ENCODE data around the gene SEPTIN7. TPM values are rescaled to one million over a fixed set of nuclear protein-coding genes. Genes with fewer than 3 reads are reported as not detected.

SEPTIN7 gene
- polyA plus RNA-seq, 2 donors: 92.6 to 116 TPM

- Histone ChIP-seq H3K36me3 (ENCODE audit: control insufficient read depth in 2 of 2, insufficient read depth in 2 of 2, low read length in 1 of 2) (no peaks in the 10 kb centered on the region), H3K9me3 (ENCODE audit: control insufficient read depth in 2 of 2, insufficient read depth in 1 of 2, low read depth in 1 of 2, low read length in 1 of 2) (no peaks in the 10 kb centered on the region), H3K27me3 (ENCODE audit: control insufficient read depth in 1 of 2, insufficient read depth in 2 of 2, low read length in 2 of 2) (no peaks in the 10 kb centered on the region), H3K27ac (ENCODE audit: low read depth in 2 of 2, low read length in 1 of 2) (no peak overlapping the region), H3K4me1 (ENCODE audit: control insufficient read depth in 2 of 2, insufficient read depth in 2 of 2, low read length in 1 of 2) (no peaks in the 10 kb centered on the region), H3K4me3 (ENCODE audit: low read depth in 1 of 2, low read length in 2 of 2) (no peak overlapping the region)
- 56 to 66% methylated on average over 4 of the region's 4 CpGs for WGBS, 2 donors
Observed at GRCh38 chr7:35761871-35762677, 38.8 kb upstream of the SEPTIN7 start.

DNA sequence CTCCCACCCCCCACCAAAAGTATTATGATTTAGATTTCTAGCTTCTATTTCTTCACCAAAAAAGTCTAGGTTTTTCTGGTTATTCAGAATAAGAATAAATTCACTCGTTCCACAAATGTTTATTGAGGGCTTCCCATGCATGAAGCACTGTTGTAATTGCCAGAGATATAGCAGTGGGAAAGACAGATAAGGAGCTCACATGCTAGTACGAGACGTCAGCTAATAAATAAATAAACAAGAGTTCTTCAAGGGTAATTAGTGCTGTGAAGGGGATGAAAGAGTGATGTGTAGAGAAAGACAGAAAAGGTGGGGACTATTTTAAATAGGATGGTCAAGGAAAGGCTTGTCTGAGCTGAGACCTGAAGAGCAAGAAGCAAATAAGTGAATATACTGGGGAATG lies 38.1 kb upstream of the SEPTIN7 start:
- H3K36me3 ChIP-seq (ENCODE audit: control insufficient read depth in 2 of 2, insufficient read depth in 2 of 2, low read length in 1 of 2): no peaks in the 10 kb centered on the region
- no peaks in the 10 kb centered on the region for H3K27me3 ChIP-seq (ENCODE audit: control insufficient read depth in 1 of 2, insufficient read depth in 2 of 2, low read length in 2 of 2)
- no peaks in the 10 kb centered on the region for H3K9me3 ChIP-seq (ENCODE audit: control insufficient read depth in 2 of 2, insufficient read depth in 1 of 2, low read depth in 1 of 2, low read length in 1 of 2)
- no peak overlapping the region for H3K27ac ChIP-seq (ENCODE audit: low read depth in 2 of 2, low read length in 1 of 2)
- H3K4me1 ChIP-seq (ENCODE audit: control insufficient read depth in 2 of 2, insufficient read depth in 2 of 2, low read length in 1 of 2): no peaks in the 10 kb centered on the region
- 48 to 58% methylated on average over 3 of the region's 3 CpGs for WGBS, 2 donors
- no peak overlapping the region for H3K4me3 ChIP-seq (ENCODE audit: low read depth in 1 of 2, low read length in 2 of 2)

DNA sequence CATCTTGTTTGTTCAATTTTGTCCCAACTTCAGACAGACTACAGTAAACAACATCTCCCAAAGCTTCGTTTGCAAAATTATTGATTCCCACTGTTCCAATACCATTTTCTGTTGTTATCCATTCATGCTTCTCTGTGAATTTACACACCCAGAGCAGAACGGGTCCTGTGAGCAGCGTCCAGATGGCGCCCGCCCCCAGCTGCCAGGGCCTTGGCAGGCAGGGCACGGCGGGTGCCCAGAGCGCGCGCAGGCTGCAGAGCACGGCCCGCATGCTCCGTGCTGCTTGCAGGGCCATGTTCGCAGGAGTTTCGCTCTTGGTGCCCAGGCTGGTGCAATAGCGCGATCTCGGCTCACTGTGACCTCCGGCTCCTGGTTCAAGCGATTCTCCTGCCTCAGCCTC lies 32.5 kb upstream of the SEPTIN7 start:
- no peaks in the 10 kb centered on the region for H3K27me3 ChIP-seq (ENCODE audit: control insufficient read depth in 1 of 2, insufficient read depth in 2 of 2, low read length in 2 of 2)
- H3K36me3 ChIP-seq (ENCODE audit: control insufficient read depth in 2 of 2, insufficient read depth in 2 of 2, low read length in 1 of 2): no peaks in the 10 kb centered on the region
- H3K27ac ChIP-seq (ENCODE audit: low read depth in 2 of 2, low read length in 1 of 2): no peak overlapping the region
- no peak overlapping the region for H3K4me3 ChIP-seq (ENCODE audit: low read depth in 1 of 2, low read length in 2 of 2)
- no peaks in the 10 kb centered on the region for H3K4me1 ChIP-seq (ENCODE audit: control insufficient read depth in 2 of 2, insufficient read depth in 2 of 2, low read length in 1 of 2)
- no peaks in the 10 kb centered on the region for H3K9me3 ChIP-seq (ENCODE audit: control insufficient read depth in 2 of 2, insufficient read depth in 1 of 2, low read depth in 1 of 2, low read length in 1 of 2)
- WGBS, 2 donors: 95 to 96% methylated on average over 20 of the region's 20 CpGs

DNA sequence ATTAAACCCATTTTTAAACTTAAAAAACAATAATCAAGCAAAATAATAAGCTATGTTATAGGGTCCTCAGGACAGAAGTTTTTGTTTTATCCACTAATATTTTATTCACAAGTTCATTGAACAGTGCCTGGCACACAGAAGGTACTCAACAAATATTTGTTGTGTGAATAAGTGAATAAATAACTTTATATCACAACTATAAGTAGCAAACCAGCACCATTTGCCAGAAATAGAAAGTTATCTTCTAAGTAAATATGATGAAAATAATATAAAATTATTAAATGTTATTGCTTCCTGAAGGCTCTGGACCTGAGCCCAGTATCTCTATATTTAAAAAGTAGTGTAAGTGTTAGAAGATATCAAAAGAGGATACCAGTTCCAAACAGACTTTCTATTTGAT lies 29.1 kb upstream of the SEPTIN7 start:
- Histone ChIP-seq H3K36me3 (ENCODE audit: control insufficient read depth in 2 of 2, insufficient read depth in 2 of 2, low read length in 1 of 2) (no peaks in the 10 kb centered on the region), H3K9me3 (ENCODE audit: control insufficient read depth in 2 of 2, insufficient read depth in 1 of 2, low read depth in 1 of 2, low read length in 1 of 2) (no peaks in the 10 kb centered on the region), H3K27me3 (ENCODE audit: control insufficient read depth in 1 of 2, insufficient read depth in 2 of 2, low read length in 2 of 2) (no peaks in the 10 kb centered on the region), H3K4me3 (ENCODE audit: low read depth in 1 of 2, low read length in 2 of 2) (no peak overlapping the region), H3K4me1 (ENCODE audit: control insufficient read depth in 2 of 2, insufficient read depth in 2 of 2, low read length in 1 of 2) (no peaks in the 10 kb centered on the region), H3K27ac (ENCODE audit: low read depth in 2 of 2, low read length in 1 of 2) (no peak overlapping the region)

DNA sequence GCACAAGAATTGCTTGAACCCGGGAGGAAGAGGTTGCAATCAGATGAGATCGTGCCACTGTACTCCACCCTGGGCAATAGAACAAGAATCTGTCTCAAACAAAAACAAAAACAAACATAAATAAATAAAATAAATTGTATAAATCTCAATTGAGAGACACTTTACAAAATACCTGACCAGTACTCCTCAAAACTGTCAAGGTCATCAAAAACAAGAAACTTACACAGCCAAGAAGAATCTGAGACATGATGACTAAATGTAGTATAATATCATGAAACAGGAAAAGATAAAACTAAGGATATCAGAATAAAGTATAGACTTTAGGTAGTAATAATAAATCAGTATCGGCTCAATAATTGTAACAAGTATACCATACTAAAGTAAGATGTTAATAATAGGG lies 26.9 kb upstream of the SEPTIN7 start:
- H3K4me1 ChIP-seq (ENCODE audit: control insufficient read depth in 2 of 2, insufficient read depth in 2 of 2, low read length in 1 of 2): no peaks in the 10 kb centered on the region
- H3K36me3 ChIP-seq (ENCODE audit: control insufficient read depth in 2 of 2, insufficient read depth in 2 of 2, low read length in 1 of 2): no peaks in the 10 kb centered on the region
- no peaks in the 10 kb centered on the region for H3K27me3 ChIP-seq (ENCODE audit: control insufficient read depth in 1 of 2, insufficient read depth in 2 of 2, low read length in 2 of 2)
- no peak overlapping the region for H3K4me3 ChIP-seq (ENCODE audit: low read depth in 1 of 2, low read length in 2 of 2)
- WGBS, 2 donors: 82 to 89% methylated on average over 3 of the region's 3 CpGs
- H3K9me3 ChIP-seq (ENCODE audit: control insufficient read depth in 2 of 2, insufficient read depth in 1 of 2, low read depth in 1 of 2, low read length in 1 of 2): no peaks in the 10 kb centered on the region
- no peak overlapping the region for H3K27ac ChIP-seq (ENCODE audit: low read depth in 2 of 2, low read length in 1 of 2)

- H3K36me3 ChIP-seq (ENCODE audit: control insufficient read depth in 2 of 2, insufficient read depth in 2 of 2, low read length in 1 of 2): no peaks in the 10 kb centered on the region
- 86 to 89% methylated on average over 1 of the region's 1 CpG for WGBS, 2 donors
- no peak overlapping the region for H3K27ac ChIP-seq (ENCODE audit: low read depth in 2 of 2, low read length in 1 of 2)
- H3K4me3 ChIP-seq (ENCODE audit: low read depth in 1 of 2, low read length in 2 of 2): no peak overlapping the region
- H3K27me3 ChIP-seq (ENCODE audit: control insufficient read depth in 1 of 2, insufficient read depth in 2 of 2, low read length in 2 of 2): no peaks in the 10 kb centered on the region
- H3K9me3 ChIP-seq (ENCODE audit: control insufficient read depth in 2 of 2, insufficient read depth in 1 of 2, low read depth in 1 of 2, low read length in 1 of 2): no peaks in the 10 kb centered on the region
- no peaks in the 10 kb centered on the region for H3K4me1 ChIP-seq (ENCODE audit: control insufficient read depth in 2 of 2, insufficient read depth in 2 of 2, low read length in 1 of 2)
Observed at GRCh38 chr7:35776686-35777085, 24.2 kb upstream of the SEPTIN7 start.

GRCh38 chr7:35777121-35777520 lies 23.7 kb upstream of the SEPTIN7 start:
- Histone ChIP-seq H3K27ac (ENCODE audit: low read depth in 2 of 2, low read length in 1 of 2) (no peak overlapping the region), H3K9me3 (ENCODE audit: control insufficient read depth in 2 of 2, insufficient read depth in 1 of 2, low read depth in 1 of 2, low read length in 1 of 2) (no peaks in the 10 kb centered on the region), H3K27me3 (ENCODE audit: control insufficient read depth in 1 of 2, insufficient read depth in 2 of 2, low read length in 2 of 2) (no peaks in the 10 kb centered on the region), H3K4me3 (ENCODE audit: low read depth in 1 of 2, low read length in 2 of 2) (no peak overlapping the region), H3K4me1 (ENCODE audit: control insufficient read depth in 2 of 2, insufficient read depth in 2 of 2, low read length in 1 of 2) (no peaks in the 10 kb centered on the region), H3K36me3 (ENCODE audit: control insufficient read depth in 2 of 2, insufficient read depth in 2 of 2, low read length in 1 of 2) (no peaks in the 10 kb centered on the region)

DNA sequence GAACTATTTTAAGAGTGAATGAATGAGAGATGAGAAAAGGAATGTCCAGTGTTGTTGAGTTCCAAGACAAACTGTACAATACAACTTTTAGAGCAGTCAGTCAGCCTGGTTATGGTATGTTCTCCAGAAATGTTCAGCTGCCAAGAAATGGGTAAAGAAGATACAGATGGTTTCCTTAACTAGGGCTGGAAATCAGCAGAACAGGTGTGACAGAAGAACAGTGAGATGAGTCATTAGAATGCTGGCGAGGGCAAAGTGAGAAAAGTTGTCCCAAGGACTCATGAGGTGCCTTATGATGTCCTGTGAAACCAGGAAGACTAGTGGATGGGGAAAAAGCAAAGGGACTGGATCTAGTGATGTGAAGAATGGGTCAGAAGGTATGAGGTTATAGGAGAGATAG lies 20.8 kb upstream of the SEPTIN7 start:
- Histone ChIP-seq H3K27ac (ENCODE audit: low read depth in 2 of 2, low read length in 1 of 2) (no peak overlapping the region), H3K27me3 (ENCODE audit: control insufficient read depth in 1 of 2, insufficient read depth in 2 of 2, low read length in 2 of 2) (no peaks in the 10 kb centered on the region), H3K9me3 (ENCODE audit: control insufficient read depth in 2 of 2, insufficient read depth in 1 of 2, low read depth in 1 of 2, low read length in 1 of 2) (no peaks in the 10 kb centered on the region), H3K36me3 (ENCODE audit: control insufficient read depth in 2 of 2, insufficient read depth in 2 of 2, low read length in 1 of 2) (no peaks in the 10 kb centered on the region), H3K4me3 (ENCODE audit: low read depth in 1 of 2, low read length in 2 of 2) (no peak overlapping the region), H3K4me1 (ENCODE audit: control insufficient read depth in 2 of 2, insufficient read depth in 2 of 2, low read length in 1 of 2) (no peaks in the 10 kb centered on the region)
- 65 to 75% methylated on average over 1 of the region's 1 CpG for WGBS, 2 donors

- no peaks in the 10 kb centered on the region for H3K4me1 ChIP-seq (ENCODE audit: control insufficient read depth in 2 of 2, insufficient read depth in 2 of 2, low read length in 1 of 2)
- no peaks in the 10 kb centered on the region for H3K27me3 ChIP-seq (ENCODE audit: control insufficient read depth in 1 of 2, insufficient read depth in 2 of 2, low read length in 2 of 2)
- no peaks in the 10 kb centered on the region for H3K9me3 ChIP-seq (ENCODE audit: control insufficient read depth in 2 of 2, insufficient read depth in 1 of 2, low read depth in 1 of 2, low read length in 1 of 2)
- no peaks in the 10 kb centered on the region for H3K36me3 ChIP-seq (ENCODE audit: control insufficient read depth in 2 of 2, insufficient read depth in 2 of 2, low read length in 1 of 2)
- H3K27ac ChIP-seq (ENCODE audit: low read depth in 2 of 2, low read length in 1 of 2): no peak overlapping the region
- WGBS, 2 donors: 73 to 79% methylated on average over 3 of the region's 3 CpGs
- no peak overlapping the region for H3K4me3 ChIP-seq (ENCODE audit: low read depth in 1 of 2, low read length in 2 of 2)
Observed at GRCh38 chr7:35781200-35781701, 19.6 kb upstream of the SEPTIN7 start.

Data from esophagus (tissue), 2 donors.